Right atrium auricular region (tissue), 2 donors: ENCODE data around the gene PALD1. TPM values are rescaled to one million over a fixed set of nuclear protein-coding genes. Genes with fewer than 3 reads are reported as not detected.

Experiments
- DNase-seq: peaks from one replicate; pipeline ENCODE4 v3.0.0-alpha.2; 2019; ENCODE audit warnings: low spot score
- H3K27ac ChIP-seq, 2 donors: fragments of 200-600 bp; sonication (generic); 1 replicate in 1 of 2; 2 replicates in 1 of 2; pipeline ENCODE4 v1.5.1; 2016 to 2019
- H3K27me3 ChIP-seq, 2 donors: fragments of 200-600 bp; sonication (generic); one replicate each; pipeline versions ENCODE4 v1.5.1 to v1.6.0; 2017 to 2019
- H3K36me3 ChIP-seq: fragments of 200-600 bp; sonication (generic); one replicate; pipeline ENCODE4 v1.5.1; 2016
- H3K4me1 ChIP-seq, 2 donors: fragments of 200-600 bp; sonication (generic); one replicate each; pipeline versions ENCODE4 v1.5.1 to v1.6.0; 2017 to 2019
- H3K4me3 ChIP-seq, 2 donors: fragments of 200-600 bp; sonication (generic); 1 replicate in 1 of 2; 2 replicates in 1 of 2; pipeline ENCODE4 v1.5.1; 2017 to 2019; ENCODE audit warnings: mild to moderate bottlenecking in 1 of 2, moderate library complexity in 1 of 2
- H3K9me3 ChIP-seq, 2 donors: fragments of 200-600 bp; sonication (generic); one replicate each; pipeline ENCODE4 v1.5.1; 2019
- CTCF ChIP-seq, 2 donors: fragments of 200-600 bp; sonication (generic); IDR thresholded peaks; one replicate each; pipeline ENCODE4 v1.5.1; 2019; ENCODE audit warnings: antibody characterized with exemption in 2 of 2
- total RNA-seq, 2 donors: library from RNA; depleted of rRNA; stranded (reverse); fragments of >200 nt; gene quantifications; one replicate each; pipeline ENCODE4 v1.1.0, GENCODE V29; 2016

The PALD1 gene
- total RNA-seq, 2 donors from 2014 or later: 4.9 to 8.5 TPM

GRCh38 chr10:70507966-70508365, 29.4 kb downstream of the PALD1 start:
- H3K27me3 ChIP-seq: no peaks in the 10 kb centered on the region
- DNase-seq: no peak
- H3K9me3 ChIP-seq: no peaks in the 10 kb centered on the region
- H3K4me3 ChIP-seq: no peak overlapping the region
- no peak overlapping the region for H3K27ac ChIP-seq
- H3K36me3 ChIP-seq: no peaks in the 10 kb centered on the region
- no peak for TF ChIP-seq CTCF (IDR thresholded peaks at IDR 0.05)
- peaks cover 0 to 51% of the 10 kb centered on the region in 2 donors for H3K4me1 ChIP-seq

- no peak overlapping the region for H3K4me3 ChIP-seq
- H3K9me3 ChIP-seq: no peaks in the 10 kb centered on the region
- H3K27ac ChIP-seq: peak overlapping the region; percentile 44 to 64
- peaks cover 0 to 63% of the 10 kb centered on the region in 2 donors for H3K4me1 ChIP-seq
- no peaks in the 10 kb centered on the region for H3K27me3 ChIP-seq
- H3K36me3 ChIP-seq: no peaks in the 10 kb centered on the region
- no peak for TF ChIP-seq CTCF (IDR thresholded peaks at IDR 0.05)
- peak; percentile 65 for DNase-seq
Observed at GRCh38 chr10:70508912-70509756, 30.6 kb downstream of the PALD1 start.

- TF ChIP-seq CTCF (IDR thresholded peaks at IDR 0.05): no peak
- Histone ChIP-seq H3K27me3 (no peaks in the 10 kb centered on the region), H3K4me3 (no peak overlapping the region), H3K4me1 (peaks cover 0 to 69% of the 10 kb centered on the region in 2 donors), H3K36me3 (no peaks in the 10 kb centered on the region), H3K9me3 (no peaks in the 10 kb centered on the region), H3K27ac (peak overlapping the region in 1 of 2 donors; percentile 44)
- DNase-seq: no peak
Observed at GRCh38 chr10:70509757-70510147, 31.2 kb downstream of the PALD1 start.

GRCh38 chr10:70510453-70510852, 31.9 kb downstream of the PALD1 start:
- peak overlapping the region in 1 of 2 donors; percentile 11 for H3K27ac ChIP-seq

GRCh38 chr10:70510904-70511303, 32.3 kb downstream of the PALD1 start:
- no peak for DNase-seq
- Histone ChIP-seq H3K27ac (no peak overlapping the region), H3K4me3 (no peak overlapping the region), H3K4me1 (peaks cover 0 to 77% of the 10 kb centered on the region in 2 donors), H3K9me3 (no peaks in the 10 kb centered on the region), H3K27me3 (no peaks in the 10 kb centered on the region), H3K36me3 (no peaks in the 10 kb centered on the region)
- no peak for TF ChIP-seq CTCF (IDR thresholded peaks at IDR 0.05)

More at GRCh38 chr10:70510453-70510852, 31.9 kb downstream of the PALD1 start:
- Histone ChIP-seq H3K4me3 (no peak overlapping the region), H3K36me3 (no peaks in the 10 kb centered on the region), H3K27me3 (no peaks in the 10 kb centered on the region), H3K9me3 (no peaks in the 10 kb centered on the region), H3K4me1 (peaks cover 0 to 76% of the 10 kb centered on the region in 2 donors)
- DNase-seq: no peak
- TF ChIP-seq CTCF (IDR thresholded peaks at IDR 0.05): no peak
